Activated CD4-positive, alpha-beta T cell treated with anti-CD3 and anti-CD28 coated beads, Interleukin-2, amount 10 ng/mL, durations not matched to agents 7 days and 5 days (primary cell): ENCODE data around the gene ITGB5. TPM values are rescaled to one million over a fixed set of nuclear protein-coding genes. Genes with fewer than 3 reads are reported as not detected.
"Not testable (repeated sequence)": the region's sequence is repeated elsewhere in the genome, so short reads cannot be mapped to it uniquely, and the experiment has no call there.

Experiments used
- CTCF ChIA-PET: fragments of 350-600 bp; sonication (Branson Sonifier 250); formaldehyde crosslinking; loops from one replicate; lab custom pipeline; 2021; ENCODE audit warnings: antibody characterized with exemption; lab: Charles Lee
- POLR2A ChIA-PET: fragments of 350-600 bp; sonication (Branson Sonifier 250); formaldehyde crosslinking; loops from one replicate; lab custom pipeline; 2021; ENCODE audit warnings: antibody characterized with exemption; lab: Charles Lee
- DNase-seq: peaks from one replicate; pipeline ENCODE4 v3.0.0-alpha.2; 2020
- H3K27ac Mint-ChIP-seq: one replicate; pipeline ENCODE4 v1.8.0; 2021; ENCODE audit warnings: mild to moderate bottlenecking, moderate library complexity, mixed read lengths
- H3K27me3 Mint-ChIP-seq: one replicate; pipeline ENCODE4 v1.8.0; 2021; ENCODE audit warnings: mixed read lengths
- H3K36me3 Mint-ChIP-seq: one replicate; pipeline ENCODE4 v1.8.0; 2021; ENCODE audit warnings: low read depth, mixed read lengths
- H3K4me1 Mint-ChIP-seq: one replicate; pipeline ENCODE4 v1.8.0; 2021; ENCODE audit warnings: mixed read lengths
- H3K4me3 Mint-ChIP-seq: one replicate; pipeline ENCODE4 v1.8.0; 2021; ENCODE audit warnings: mild to moderate bottlenecking, moderate library complexity, mixed read lengths
- H3K9me3 Mint-ChIP-seq: one replicate; pipeline ENCODE4 v1.8.0; 2021; ENCODE audit warnings: mixed read lengths
- total RNA-seq, 2 experiments: library from RNA; stranded (reverse); gene quantifications; one replicate each; pipeline ENCODE4 v1.2.3, GENCODE V29; 2021

Gene ITGB5
- total RNA-seq, 2 experiments from 2014 or later = 0.15 to 0.37 TPM

DNA sequence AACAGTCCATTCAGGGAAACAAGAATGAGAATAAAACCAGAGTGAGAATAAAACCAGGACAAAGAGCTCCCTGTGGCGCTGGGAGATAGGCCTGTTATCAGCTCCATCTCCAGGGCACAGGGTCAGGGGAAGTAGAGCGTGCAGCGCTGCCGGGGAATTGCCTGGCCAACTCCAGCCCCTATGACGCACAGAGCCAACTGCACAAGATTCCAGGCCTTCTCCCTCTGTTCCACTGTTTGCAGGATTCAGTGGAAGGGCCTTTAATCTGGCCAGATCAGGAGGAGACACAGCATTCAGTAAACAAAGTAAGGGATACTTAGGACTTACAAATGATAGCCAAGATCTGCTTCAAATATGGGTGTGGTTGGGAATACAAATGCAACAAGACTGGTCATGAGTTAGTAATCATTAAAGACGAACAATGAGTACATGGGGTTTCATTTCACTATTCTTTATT lies 49.4 kb downstream of the ITGB5 start:
- peak overlapping the region; percentile 52 for H3K27ac Mint-ChIP-seq
- H3K4me1 Mint-ChIP-seq = peaks cover 17% of the 10 kb centered on the region
- ChIA-PET POLR2A (no interaction called here), CTCF (no interaction called here)
- H3K36me3 Mint-ChIP-seq = no peaks in the 10 kb centered on the region
- peaks cover 19% of the 10 kb centered on the region for H3K27me3 Mint-ChIP-seq
- H3K9me3 Mint-ChIP-seq = no peaks in the 10 kb centered on the region
- no peak overlapping the region for H3K4me3 Mint-ChIP-seq
- DNase-seq = no peak

GRCh38 chr3:124837065-124837464 lies 50.1 kb downstream of the ITGB5 start:
- CTCF ChIA-PET = interaction anchor here (0.6 kb wide), 1 partner anchor 705 kb away, joined by 3 read pairs; no protein-coding TSS in a partner anchor
- peaks cover 17% of the 10 kb centered on the region for H3K4me1 Mint-ChIP-seq
- peaks cover 22% of the 10 kb centered on the region for H3K27me3 Mint-ChIP-seq
- DNase-seq = no peak
- H3K4me3 Mint-ChIP-seq = no peak overlapping the region
- peak overlapping the region; percentile 52 for H3K27ac Mint-ChIP-seq
- POLR2A ChIA-PET = no interaction called here
- no peaks in the 10 kb centered on the region for H3K9me3 Mint-ChIP-seq
- H3K36me3 Mint-ChIP-seq = no peaks in the 10 kb centered on the region

GRCh38 chr3:124836448-124836847 lies 50.7 kb downstream of the ITGB5 start:
- H3K4me3 Mint-ChIP-seq = no peak overlapping the region
- no peak overlapping the region for H3K27ac Mint-ChIP-seq
- CTCF ChIA-PET = no interaction called here
- peaks cover 22% of the 10 kb centered on the region for H3K27me3 Mint-ChIP-seq
- no peaks in the 10 kb centered on the region for H3K36me3 Mint-ChIP-seq
- no peaks in the 10 kb centered on the region for H3K9me3 Mint-ChIP-seq
- DNase-seq = no peak
- peaks cover 17% of the 10 kb centered on the region for H3K4me1 Mint-ChIP-seq
- POLR2A ChIA-PET = no interaction called here

- Mint-ChIP-seq H3K9me3 (no peaks in the 10 kb centered on the region), H3K27ac (peak overlapping the region; percentile 73), H3K27me3 (peaks cover 22% of the 10 kb centered on the region), H3K36me3 (no peaks in the 10 kb centered on the region), H3K4me1 (peaks cover 17% of the 10 kb centered on the region), H3K4me3 (peak overlapping the region; percentile 61)
- ChIA-PET CTCF (interaction anchor here (0.6 kb wide), 1 partner anchor 543 kb away, joined by 4 read pairs; no protein-coding TSS in a partner anchor), POLR2A (no interaction called here)
- peak; percentile 57 for DNase-seq
These were observed 52.1 kb downstream of the ITGB5 start for GRCh38 chr3:124834723-124835718.

DNA sequence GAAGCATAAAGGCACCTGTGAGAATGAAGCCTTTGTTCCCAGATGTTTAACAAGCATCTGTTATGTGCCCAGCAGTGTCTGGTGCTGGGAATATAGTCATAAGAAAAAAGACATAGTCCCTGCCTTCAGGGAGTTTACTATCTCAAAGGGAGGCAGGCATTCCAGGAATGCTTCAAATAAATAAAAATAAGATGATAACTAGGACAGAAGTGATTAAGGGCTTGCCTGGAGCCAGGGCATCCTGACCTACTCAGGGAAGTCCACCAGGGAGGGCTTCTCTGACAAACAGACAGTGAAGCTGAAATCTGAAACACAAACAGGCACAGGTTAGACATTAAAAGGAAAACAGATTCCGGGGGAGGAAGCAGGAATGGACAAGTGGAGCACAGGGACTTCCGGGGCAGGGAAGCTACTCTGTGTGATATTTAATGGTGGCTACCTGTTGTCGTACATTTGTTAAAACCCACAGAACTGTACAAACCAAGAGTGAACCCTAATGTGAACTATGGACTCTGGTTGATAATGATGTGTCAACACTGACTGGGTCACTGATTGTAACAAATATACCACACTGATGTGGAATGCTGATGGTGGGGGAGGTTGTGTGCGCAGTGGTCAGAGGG lies 53.3 kb downstream of the ITGB5 start:
- Mint-ChIP-seq H3K27me3 (peaks cover 27% of the 10 kb centered on the region), H3K4me3 (no peak overlapping the region), H3K4me1 (peaks cover 17% of the 10 kb centered on the region), H3K9me3 (no peaks in the 10 kb centered on the region), H3K36me3 (no peaks in the 10 kb centered on the region), H3K27ac (no peak overlapping the region)
- no peak for DNase-seq
- ChIA-PET CTCF (no interaction called here), POLR2A (no interaction called here)

GRCh38 chr3:124832782-124833709 lies 54.1 kb downstream of the ITGB5 start:
- Mint-ChIP-seq H3K4me3 (no peak overlapping the region), H3K27ac (no peak overlapping the region), H3K4me1 (peaks cover 17% of the 10 kb centered on the region), H3K27me3 (peaks cover 30% of the 10 kb centered on the region), H3K36me3 (no peaks in the 10 kb centered on the region), H3K9me3 (no peaks in the 10 kb centered on the region)
- no peak for DNase-seq
- ChIA-PET POLR2A (no interaction called here), CTCF (interaction anchor here (0.6 kb wide), 1 partner anchor 111 kb away, joined by 4 read pairs; no protein-coding TSS in a partner anchor)

GRCh38 chr3:124831628-124832199 lies 55.5 kb downstream of the ITGB5 start:
- Mint-ChIP-seq H3K27ac (no peak overlapping the region), H3K27me3 (peaks cover 22% of the 10 kb centered on the region), H3K9me3 (no peaks in the 10 kb centered on the region), H3K4me1 (peaks cover 14% of the 10 kb centered on the region), H3K36me3 (no peaks in the 10 kb centered on the region), H3K4me3 (no peak overlapping the region)
- ChIA-PET POLR2A (no interaction called here), CTCF (interaction anchor here (0.9 kb wide), 1 partner anchor 69 kb away, joined by 3 read pairs; no protein-coding TSS in a partner anchor)
- no peak for DNase-seq

GRCh38 chr3:124829819-124830554 lies 57.2 kb downstream of the ITGB5 start:
- H3K27me3 Mint-ChIP-seq = peaks cover 23% of the 10 kb centered on the region
- H3K9me3 Mint-ChIP-seq = no peaks in the 10 kb centered on the region
- no peak overlapping the region for H3K27ac Mint-ChIP-seq
- DNase-seq = no peak
- ChIA-PET POLR2A (no interaction called here), CTCF (interaction anchor here (0.7 kb wide), 1 partner anchor 13 kb away, joined by 3 read pairs; no protein-coding TSS in a partner anchor)
- H3K4me3 Mint-ChIP-seq = no peak overlapping the region
- H3K4me1 Mint-ChIP-seq = peaks cover 5% of the 10 kb centered on the region
- no peaks in the 10 kb centered on the region for H3K36me3 Mint-ChIP-seq

GRCh38 chr3:124829178-124829818 lies 57.9 kb downstream of the ITGB5 start:
- CTCF ChIA-PET = no interaction called here
- no peak overlapping the region for H3K27ac Mint-ChIP-seq
- POLR2A ChIA-PET = no interaction called here

GRCh38 chr3:124827476-124828206 lies 59.5 kb downstream of the ITGB5 start:
- H3K27ac Mint-ChIP-seq, DNase-seq, H3K9me3 Mint-ChIP-seq, POLR2A ChIA-PET, H3K4me3 Mint-ChIP-seq, H3K36me3 Mint-ChIP-seq, H3K4me1 Mint-ChIP-seq: not testable (repeated sequence)
- CTCF ChIA-PET = interaction anchor here (1.5 kb wide), 1 partner anchor 12 kb away, joined by 3 read pairs; no protein-coding TSS in a partner anchor
- peaks cover 15% of the 10 kb centered on the region for H3K27me3 Mint-ChIP-seq

More at GRCh38 chr3:124829178-124829818, 57.9 kb downstream of the ITGB5 start:
- no peak for DNase-seq
- H3K4me3 Mint-ChIP-seq = no peak overlapping the region
- no peaks in the 10 kb centered on the region for H3K36me3 Mint-ChIP-seq
- no peaks in the 10 kb centered on the region for H3K9me3 Mint-ChIP-seq
- peaks cover 3% of the 10 kb centered on the region for H3K4me1 Mint-ChIP-seq
- peaks cover 22% of the 10 kb centered on the region for H3K27me3 Mint-ChIP-seq
